GM12892 (cell line): ENCODE data around the gene CCDC190.
A peak's percentile ranks its signal among the peaks of the same experiment; 100 is the strongest.

Source experiments
- DNase-seq: peaks from one replicate; pipeline ENCODE4 v3.0.0; 2011; ENCODE audit not compliant: insufficient read length
- FAIRE-seq: peaks from 2 replicates; lab custom pipeline; 2011; peaks lifted over from hg19 to GRCh38; lab: Jason Lieb, UNC
- POLR2A ChIP-seq: IDR thresholded peaks from 2 replicates; pipeline ENCODE4 v1.6.1; 2011; ENCODE audit warnings: low read depth, low read length, control low read depth
- POLR2AphosphoS5 ChIP-seq: IDR thresholded peaks from 2 replicates; pipeline ENCODE4 v1.6.1; 2011; ENCODE audit warnings: low read depth, low read length, control low read depth
- TAF1 ChIP-seq: IDR thresholded peaks from 2 replicates; pipeline ENCODE4 v1.6.1; 2011; ENCODE audit warnings: low read depth, mild to moderate bottlenecking, control low read depth, low read length, borderline replicate concordance

The CCDC190 gene

DNA sequence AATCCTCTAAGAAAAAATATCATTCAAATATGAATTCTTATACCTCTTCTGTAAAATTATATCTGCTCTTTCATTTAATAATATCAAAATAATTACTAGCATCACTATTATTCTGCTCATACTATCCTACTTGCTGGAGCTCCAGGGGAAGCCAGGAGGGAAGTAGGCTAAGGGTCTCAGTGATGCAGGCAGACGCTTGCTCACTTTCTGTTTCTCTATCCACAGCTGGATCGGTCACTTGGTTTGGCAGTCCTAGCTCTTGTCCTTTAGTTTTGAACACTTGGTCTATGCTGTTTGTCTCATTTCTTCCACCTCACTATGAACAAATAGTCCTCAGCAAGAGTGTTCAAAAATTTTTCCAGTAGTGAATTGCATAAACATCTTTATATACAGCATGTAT, 11.3 kb downstream of the CCDC190 start:
- DNase-seq (no peak), FAIRE-seq (no peak)
- no peak for TF ChIP-seq TAF1
- TF ChIP-seq POLR2A, result no peak
- TF ChIP-seq POLR2AphosphoS5, result no peak

DNA sequence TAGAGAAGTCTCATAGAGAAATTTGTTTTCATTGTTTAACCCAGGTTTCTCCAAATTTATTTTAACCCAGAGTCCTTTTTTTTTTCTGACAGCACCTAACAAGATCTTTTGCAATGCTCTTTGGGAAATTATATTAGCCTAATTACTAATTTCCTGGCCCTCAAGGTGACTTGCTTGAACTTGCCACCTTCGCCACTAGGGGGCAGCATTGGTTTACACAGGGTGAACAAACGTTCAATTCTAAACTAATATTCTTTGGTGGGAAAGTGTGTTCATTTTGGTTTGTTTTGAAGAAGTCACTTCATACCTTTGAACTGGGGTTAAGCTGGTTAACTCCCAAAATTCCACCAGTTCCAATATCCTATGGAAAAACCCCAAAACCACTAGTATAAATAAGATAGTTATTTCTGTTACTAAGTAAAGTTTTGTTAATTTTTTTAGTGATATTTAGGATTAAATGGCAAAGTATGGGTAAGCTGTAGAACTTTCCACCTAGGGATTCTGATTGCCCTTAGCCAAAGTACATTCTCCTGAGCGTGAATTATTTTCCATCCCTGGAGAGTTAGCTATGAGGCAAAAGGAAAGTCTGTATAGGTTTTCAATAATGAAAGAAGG, 13.0 kb downstream of the CCDC190 start:
- DNase-seq (peak; percentile 29), FAIRE-seq (peak; percentile 89)
- TF ChIP-seq POLR2AphosphoS5, result no peak
- TF ChIP-seq TAF1, result no peak
- TF ChIP-seq POLR2A, result no peak

DNA sequence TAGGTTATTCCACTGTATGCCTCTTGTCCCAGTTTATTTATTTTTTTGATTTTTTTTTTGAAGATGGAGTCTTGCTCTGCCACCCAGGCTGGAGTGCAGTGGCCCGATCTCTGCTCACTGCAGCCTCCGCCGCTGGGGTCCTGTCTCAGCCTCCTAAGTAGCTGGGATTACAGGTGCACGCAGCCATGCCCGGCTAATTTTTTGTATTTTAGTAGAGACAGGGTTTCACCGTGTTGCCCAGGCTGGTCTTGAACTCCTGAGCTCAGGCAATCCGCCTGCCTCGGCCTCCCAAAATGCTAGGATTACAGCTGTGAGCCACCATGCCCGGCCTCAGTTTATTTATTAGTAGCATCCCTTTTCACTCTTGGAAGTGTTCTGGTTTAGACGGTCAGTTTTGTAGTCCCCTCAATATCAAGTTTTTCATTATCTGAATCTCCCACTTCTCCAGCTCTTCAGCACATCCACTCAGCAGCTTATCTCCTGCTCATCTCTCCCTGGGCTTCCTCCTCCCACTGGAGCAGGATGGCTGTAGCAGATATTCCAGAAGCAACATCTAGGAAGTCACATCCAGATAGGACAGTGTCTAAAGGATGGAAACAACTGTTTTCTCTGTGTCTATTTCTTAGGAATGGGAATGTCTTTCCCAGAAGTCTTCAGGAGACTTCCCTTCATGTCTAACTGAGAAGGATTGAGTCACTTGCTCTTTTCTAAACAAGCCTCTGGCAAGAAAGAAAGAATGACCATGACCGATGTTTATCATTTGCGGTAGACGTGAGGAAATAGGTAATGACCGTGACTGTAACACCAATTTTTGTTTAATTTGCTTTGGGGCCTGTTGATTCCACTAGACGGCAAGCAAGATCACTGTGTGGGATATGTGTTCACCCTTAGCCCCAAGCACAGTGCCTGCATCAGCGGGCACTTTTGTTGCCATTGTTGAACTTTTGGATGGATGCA, 14.4 kb downstream of the CCDC190 start:
- DNase-seq (no peak), FAIRE-seq (no peak)
- TF ChIP-seq TAF1, result no peak
- no peak for TF ChIP-seq POLR2A
- TF ChIP-seq POLR2AphosphoS5, result no peak

- FAIRE-seq (no peak), DNase-seq (no peak)
- no peak for TF ChIP-seq TAF1
- no peak for TF ChIP-seq POLR2A
- no peak for TF ChIP-seq POLR2AphosphoS5
These were observed 16.8 kb downstream of the CCDC190 start for GRCh38 chr1:162844153-162844552.

GRCh38 chr1:162840250-162840839, 20.6 kb downstream of the CCDC190 start:
- DNase-seq (no peak), FAIRE-seq (no peak)
- no peak for TF ChIP-seq POLR2A
- TF ChIP-seq POLR2AphosphoS5, result no peak
- TF ChIP-seq TAF1, result no peak

- DNase-seq (no peak), FAIRE-seq (no peak)
- TF ChIP-seq TAF1 (no peak), POLR2A (no peak)
These were observed 22.1 kb downstream of the CCDC190 start for GRCh38 chr1:162838863-162839262.

GRCh38 chr1:162835157-162835899, 25.6 kb downstream of the CCDC190 start:
- TF ChIP-seq POLR2AphosphoS5, result no peak
- no peak for TF ChIP-seq TAF1
- no peak for TF ChIP-seq POLR2A
- FAIRE-seq, result peak; percentile 95
- peak; percentile 16 for DNase-seq

GRCh38 chr1:162832470-162832869, 28.5 kb downstream of the CCDC190 start:
- FAIRE-seq (no peak), DNase-seq (no peak)
- TF ChIP-seq POLR2A (no peak), POLR2AphosphoS5 (no peak), TAF1 (no peak)

GRCh38 chr1:162829268-162829667, 31.7 kb downstream of the CCDC190 start:
- DNase-seq, result no peak
- no peak for TF ChIP-seq POLR2A
- no peak for TF ChIP-seq TAF1
- TF ChIP-seq POLR2AphosphoS5, result no peak
- FAIRE-seq, result no peak

- no peak for DNase-seq
- TF ChIP-seq POLR2A (no peak), TAF1 (no peak), POLR2AphosphoS5 (no peak)
- FAIRE-seq, result no peak
These were observed 37.0 kb downstream of the CCDC190 start for GRCh38 chr1:162823771-162824525.
